ENCODE data around the gene COL4A1.

The COL4A1 gene

GRCh38 chr13:110195547-110196485, 111.1 kb downstream of the COL4A1 start:
- DNase-seq (ENCODE audit: low read depth) = no peak

- no peak for DNase-seq (ENCODE audit: low read depth)
Observed at GRCh38 chr13:110194451-110194850, 112.5 kb downstream of the COL4A1 start.

GRCh38 chr13:110193491-110193890, 113.5 kb downstream of the COL4A1 start:
- DNase-seq (ENCODE audit: low read depth) = no peak

GRCh38 chr13:110192472-110192871, 114.5 kb downstream of the COL4A1 start:
- DNase-seq (ENCODE audit: low read depth) = no peak

- no peak for DNase-seq (ENCODE audit: low read depth)
Observed at GRCh38 chr13:110187641-110188161, 119.3 kb downstream of the COL4A1 start.

GRCh38 chr13:110186231-110186855, 120.6 kb downstream of the COL4A1 start:
- DNase-seq (ENCODE audit: low read depth) = no peak

GRCh38 chr13:110185696-110186095, 121.3 kb downstream of the COL4A1 start:
- no peak for DNase-seq (ENCODE audit: low read depth)

GRCh38 chr13:110183910-110184309, 123.0 kb downstream of the COL4A1 start:
- DNase-seq (ENCODE audit: low read depth) = no peak

- DNase-seq (ENCODE audit: low read depth) = no peak
Observed at GRCh38 chr13:110182461-110182860, 124.5 kb downstream of the COL4A1 start.

- no peak for DNase-seq (ENCODE audit: low read depth)
Observed at GRCh38 chr13:110182003-110182402, 125.0 kb downstream of the COL4A1 start.

GRCh38 chr13:110179857-110180147, 127.2 kb downstream of the COL4A1 start:
- DNase-seq (ENCODE audit: low read depth) = no peak

GRCh38 chr13:110179116-110179856, 127.7 kb downstream of the COL4A1 start:
- no peak for DNase-seq (ENCODE audit: low read depth)

GRCh38 chr13:110177790-110178189, 129.2 kb downstream of the COL4A1 start:
- no peak for DNase-seq (ENCODE audit: low read depth)

GRCh38 chr13:110176431-110176830, 130.5 kb downstream of the COL4A1 start:
- DNase-seq (ENCODE audit: low read depth) = no peak

GRCh38 chr13:110173247-110173818, 133.6 kb downstream of the COL4A1 start:
- no peak for DNase-seq (ENCODE audit: low read depth)

GRCh38 chr13:110170882-110171281, 136.1 kb downstream of the COL4A1 start:
- no peak for DNase-seq (ENCODE audit: low read depth)

GRCh38 chr13:110170020-110170790, 136.8 kb downstream of the COL4A1 start:
- no peak for DNase-seq (ENCODE audit: low read depth)

- DNase-seq (ENCODE audit: low read depth) = no peak
Observed at GRCh38 chr13:110168999-110169933, 137.7 kb downstream of the COL4A1 start.

- DNase-seq (ENCODE audit: low read depth) = no peak
Observed at GRCh38 chr13:110166598-110166997, 140.4 kb downstream of the COL4A1 start.

GRCh38 chr13:110164706-110165105, 142.3 kb downstream of the COL4A1 start:
- DNase-seq (ENCODE audit: low read depth) = no peak
